HG02763 (cell line): ENCODE results near the gene TMEM272.

Experiments
- ATAC-seq: cut with Tn5 transposase; IDR thresholded peaks from one replicate; pipeline ENCODE4 v1.9.1; 2021; ENCODE audit warnings: mild to moderate bottlenecking, moderate library complexity; ENCODE audit not compliant: unreplicated experiment

TMEM272 gene

DNA sequence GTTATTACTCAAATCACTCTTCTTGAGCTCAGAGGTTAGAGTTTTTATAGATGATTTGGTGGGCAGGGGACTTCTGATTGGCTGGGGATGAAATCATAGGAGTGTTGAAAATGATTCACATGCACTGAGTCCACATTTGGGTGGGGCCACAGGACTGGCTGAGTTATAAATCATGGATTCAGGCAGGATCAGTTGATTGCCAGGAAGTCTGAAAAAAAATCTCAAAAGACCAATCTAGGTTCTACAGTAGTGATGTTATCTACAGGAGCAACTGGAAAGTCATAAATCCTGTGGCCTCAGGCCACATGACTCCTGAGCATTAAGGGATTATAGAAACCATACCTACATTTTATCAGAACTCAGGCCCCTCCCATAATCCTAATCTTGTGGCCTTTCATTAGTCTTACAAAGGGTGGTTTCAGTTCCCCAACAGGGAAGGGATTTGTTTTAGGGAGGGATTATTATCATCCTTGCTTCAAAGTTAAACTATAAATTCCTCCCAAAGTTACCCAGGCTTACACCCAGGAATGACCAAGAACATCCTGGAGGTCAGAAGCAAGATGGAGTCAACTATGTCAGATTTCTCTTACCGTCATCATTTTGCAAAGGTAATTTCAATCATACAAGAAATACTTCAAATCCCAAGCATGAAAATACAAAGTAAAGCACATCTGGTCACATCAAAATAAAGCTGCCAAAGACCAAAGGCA, 11.2 kb upstream of the TMEM272 start:
- ATAC-seq = no peak

DNA sequence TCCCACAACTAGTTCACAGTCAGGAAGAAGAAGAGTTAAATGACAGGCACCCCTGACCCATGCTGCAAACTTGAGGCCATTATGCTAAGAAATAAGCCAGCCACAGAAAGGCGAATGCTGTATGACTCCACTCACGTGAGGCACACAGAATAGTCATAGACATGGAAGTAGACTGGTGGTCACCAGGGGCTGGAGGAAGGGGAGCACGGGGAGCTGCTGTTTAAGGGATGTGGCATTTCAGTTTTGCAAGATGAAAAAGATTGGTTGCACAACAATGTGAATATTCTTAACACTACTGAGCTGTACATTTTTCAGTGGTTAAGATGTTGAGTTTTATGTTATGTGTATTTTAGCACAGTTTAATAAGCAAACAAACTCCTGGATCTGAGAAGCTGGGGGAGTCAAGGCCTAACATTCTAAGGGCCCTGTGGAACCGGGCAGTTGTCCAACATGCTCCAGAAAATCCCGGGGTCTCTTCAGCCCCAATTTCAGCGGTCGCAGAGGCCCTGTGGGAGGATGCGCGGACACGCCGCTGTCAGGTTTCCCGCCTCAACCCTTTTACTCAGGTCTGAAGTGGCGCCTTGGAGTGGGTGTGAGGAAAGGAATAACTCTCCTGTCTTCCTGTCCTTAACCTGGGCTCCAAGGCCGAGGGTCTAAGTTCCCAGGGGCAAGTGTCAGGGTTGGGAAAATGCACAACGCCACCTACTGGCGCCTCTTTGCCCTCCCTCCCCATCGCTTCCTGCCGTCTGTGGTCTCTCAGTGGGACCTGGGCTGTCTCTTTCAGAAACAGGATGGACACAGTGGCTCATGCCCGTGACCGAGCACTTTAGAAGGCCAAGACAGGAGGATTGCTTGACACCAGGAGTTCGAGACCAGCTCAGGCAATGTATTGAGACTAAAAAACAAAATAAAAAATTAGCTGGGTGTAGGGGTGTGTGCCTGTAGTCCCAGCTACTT, 4.4 kb upstream of the TMEM272 start:
- no peak for ATAC-seq

DNA sequence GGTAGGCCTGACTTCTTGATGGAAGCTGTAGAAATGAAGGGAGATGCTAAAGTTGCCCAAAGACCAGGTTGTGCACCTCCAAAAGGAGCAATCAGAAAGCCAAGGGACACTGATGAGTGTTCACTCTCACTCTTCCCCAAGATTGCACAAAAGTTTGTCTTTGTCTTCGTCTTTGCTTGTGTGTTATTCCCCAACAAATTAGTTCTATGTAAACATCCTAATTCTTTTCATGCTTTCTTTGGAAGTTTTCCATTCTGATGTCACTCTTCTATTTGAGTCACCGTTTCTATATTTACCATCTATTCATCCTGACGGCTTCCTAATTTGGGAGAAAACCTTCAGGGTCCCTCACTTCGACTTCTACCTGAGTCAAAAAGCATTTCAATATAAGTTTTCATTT, 3.7 kb upstream of the TMEM272 start:
- ATAC-seq = no peak

DNA sequence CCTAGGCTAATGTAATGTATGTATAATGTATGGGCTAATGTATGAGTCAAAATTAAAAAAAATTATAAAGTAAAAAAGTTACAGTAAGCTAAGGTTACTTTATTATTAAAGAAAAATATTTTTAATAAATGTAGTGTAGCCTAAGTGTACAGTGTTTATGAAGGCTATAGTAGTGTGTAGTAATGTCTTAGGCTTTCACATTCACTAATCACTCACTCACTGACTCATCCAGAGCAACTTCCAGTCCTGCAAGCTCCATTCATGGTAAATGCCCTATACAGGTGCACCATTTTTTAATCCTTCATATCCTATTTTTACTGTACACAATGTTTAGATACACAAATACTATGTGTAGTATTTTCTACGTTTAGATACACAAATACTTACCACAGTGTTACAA, 1.8 kb upstream of the TMEM272 start:
- no peak for ATAC-seq

DNA sequence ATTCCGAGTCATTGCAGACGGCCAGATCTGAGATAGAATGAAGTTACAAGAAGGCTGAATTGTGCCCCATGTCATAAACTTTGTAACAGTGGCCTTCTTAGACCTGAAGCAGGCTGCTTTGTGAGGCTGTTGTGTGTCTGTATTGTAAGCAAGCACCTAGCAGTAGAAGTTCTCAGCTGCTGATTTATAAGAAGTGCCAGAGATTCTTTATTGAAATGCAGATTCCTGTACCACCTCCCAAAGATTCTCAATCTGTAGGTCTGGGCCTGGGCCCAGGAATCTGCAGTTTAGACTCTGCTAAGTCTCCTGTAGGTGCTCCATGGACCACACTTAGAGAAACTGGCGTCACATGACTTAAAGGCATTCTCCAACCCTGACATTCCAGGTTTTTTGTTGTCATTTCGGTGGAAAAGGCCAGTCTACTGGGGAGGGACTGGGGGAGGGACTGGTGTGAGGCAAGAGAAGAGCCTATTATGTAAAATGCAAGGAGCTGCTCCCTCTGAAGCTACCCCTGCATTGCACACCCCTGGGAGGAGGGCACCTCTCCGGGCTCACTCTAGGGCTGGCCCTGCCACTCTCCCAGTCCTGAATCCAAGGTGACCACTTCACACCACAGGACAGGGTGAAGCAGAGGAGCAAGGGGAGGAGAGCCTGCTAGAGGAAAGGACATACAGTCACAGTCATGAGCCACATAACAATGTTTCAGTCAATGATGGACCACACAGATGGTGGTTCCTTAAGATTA, 769 bp upstream of the TMEM272 start:
- ATAC-seq = no peak

DNA sequence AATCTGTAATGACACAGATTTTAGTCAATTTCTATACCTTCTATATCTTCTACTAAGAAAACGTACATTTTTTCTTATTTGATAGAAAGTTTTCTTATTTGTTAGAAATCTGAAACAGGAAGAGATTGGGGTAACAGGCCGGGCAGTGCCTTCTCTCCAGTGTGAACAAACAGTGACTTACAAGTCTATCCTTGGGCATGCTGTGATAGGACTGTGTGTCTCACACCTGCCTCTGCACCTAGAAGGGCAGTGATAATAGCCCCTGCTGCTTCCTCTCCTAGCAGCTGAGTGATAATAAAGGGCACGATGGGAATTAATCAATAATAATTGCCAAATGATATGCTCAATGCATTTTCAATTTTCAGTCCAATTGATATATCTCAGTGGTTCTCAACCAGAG, 1.4 kb downstream of the TMEM272 start:
- ATAC-seq = no peak

DNA sequence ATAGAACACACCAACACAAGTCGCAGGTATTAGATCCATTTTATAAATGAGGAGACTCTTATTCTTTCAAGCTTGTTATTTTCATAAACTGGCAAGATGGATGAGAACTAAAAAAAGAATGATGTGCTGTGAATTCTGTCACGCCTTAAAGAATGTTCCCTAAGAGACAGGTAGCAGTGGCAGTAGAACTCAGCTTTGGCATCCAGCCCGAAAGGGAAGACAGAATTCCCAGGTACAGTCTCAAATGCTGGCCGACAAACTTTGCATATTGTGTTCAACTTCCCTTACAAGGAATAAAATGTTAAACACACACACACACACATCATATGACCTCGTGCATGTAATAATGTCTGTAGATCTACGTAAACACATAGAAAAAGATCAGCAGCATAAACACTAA, 3.2 kb downstream of the TMEM272 start:
- ATAC-seq = no peak

DNA sequence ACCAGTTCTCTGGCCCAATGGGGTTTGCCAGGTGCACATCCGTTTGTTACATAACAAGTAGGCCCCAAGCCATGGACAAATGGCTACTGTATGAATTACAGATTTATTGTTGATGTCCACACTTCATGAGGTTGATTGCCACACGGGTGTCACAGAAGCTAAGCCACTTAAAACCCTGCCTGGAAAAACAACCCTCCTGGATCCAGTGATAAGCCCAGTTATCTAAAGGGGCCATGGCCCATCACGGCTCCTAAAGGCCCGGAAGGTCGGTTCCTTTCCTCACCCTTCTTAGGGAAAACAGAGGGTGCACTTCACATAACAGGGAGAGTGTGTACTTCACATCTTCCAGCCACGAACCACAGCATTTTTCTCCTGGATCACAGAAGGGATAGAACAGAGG, 4.1 kb downstream of the TMEM272 start:
- ATAC-seq = no peak

DNA sequence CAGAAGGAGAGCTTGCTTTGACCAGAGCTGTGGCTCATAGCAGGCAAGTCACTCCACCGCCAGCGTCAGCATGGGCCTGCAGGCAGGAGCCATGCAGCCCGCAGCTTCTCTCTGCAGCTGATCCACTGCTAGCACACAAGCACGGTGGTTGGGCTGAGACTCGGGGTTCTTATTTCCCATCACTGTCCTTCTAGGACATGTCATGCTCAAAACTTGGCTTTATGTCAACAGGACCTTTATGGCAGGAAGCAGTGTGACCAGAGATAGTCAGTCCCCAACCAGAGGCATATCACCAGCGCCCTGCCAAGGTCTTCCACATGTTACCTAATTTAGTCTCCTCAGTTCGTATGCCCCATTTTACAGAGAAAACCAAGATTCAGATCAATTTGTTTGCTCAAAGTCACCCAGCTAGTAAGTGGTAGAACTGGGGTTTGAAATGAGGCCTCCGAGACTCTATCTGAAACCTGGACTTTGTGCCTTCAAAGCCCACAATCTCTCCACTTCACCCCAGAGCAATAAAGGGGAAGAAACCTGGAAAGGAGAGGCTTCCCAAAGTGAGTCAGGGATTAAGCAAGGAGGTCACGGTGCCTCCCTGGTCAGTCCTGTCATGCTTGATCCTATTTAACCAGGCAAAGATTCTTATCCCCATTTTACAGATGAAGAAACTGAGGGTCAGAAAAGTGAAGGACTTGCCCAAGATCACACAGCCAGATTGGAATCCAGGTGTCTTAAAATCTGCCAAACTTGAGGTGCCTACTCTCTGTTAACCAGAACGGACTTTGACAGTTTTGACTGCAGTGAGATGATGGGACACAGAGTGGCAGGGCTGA, 5.1 kb downstream of the TMEM272 start:
- ATAC-seq = no peak

DNA sequence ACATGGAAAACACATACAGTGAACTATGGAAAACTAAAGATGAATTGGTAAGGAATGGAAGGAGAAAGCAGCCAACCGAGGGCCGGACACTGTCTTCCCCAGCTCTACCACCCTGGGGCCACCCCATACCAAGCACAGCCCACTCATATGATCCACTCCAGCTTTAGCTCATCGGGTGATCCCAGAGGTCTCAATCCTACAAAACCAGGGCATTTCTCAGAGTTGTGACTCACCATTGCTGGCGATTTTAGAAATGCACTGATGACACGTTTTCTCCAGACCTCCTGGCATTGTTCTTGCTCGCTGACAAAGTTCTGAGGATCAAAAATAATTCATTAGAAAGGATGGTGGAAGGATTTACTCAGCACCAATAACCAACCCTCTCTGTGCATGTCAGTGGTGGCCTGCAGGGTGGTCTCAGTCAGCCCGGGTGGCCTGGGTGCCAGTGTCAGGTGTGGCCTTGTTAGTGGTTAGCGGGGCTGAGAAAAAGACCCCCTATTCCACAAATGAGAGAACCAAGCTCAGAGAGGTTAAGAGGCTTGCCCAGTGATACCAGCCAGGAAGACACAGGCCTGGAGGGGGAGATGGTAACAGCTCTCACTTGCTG, 6.6 kb downstream of the TMEM272 start:
- ATAC-seq = no peak

DNA sequence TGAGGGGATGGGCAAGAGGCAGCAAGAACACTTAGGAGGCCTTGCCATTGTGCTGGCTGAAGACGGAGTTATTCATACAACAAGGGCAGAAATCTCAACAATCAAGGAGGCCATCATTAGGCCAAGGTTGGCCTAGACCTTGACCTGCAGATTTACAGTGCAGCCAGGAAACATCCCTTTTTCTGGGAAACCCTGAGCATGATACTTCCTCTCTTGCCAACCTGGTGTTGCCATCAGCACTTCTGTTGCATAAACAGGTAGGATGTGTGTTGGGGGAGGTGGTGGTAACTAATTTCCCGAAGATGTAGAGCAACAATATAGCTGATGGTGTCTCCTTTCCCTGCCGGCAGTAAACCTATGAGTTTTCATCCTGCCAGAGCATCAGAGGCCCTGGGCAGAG, 8.0 kb downstream of the TMEM272 start:
- no peak for ATAC-seq

DNA sequence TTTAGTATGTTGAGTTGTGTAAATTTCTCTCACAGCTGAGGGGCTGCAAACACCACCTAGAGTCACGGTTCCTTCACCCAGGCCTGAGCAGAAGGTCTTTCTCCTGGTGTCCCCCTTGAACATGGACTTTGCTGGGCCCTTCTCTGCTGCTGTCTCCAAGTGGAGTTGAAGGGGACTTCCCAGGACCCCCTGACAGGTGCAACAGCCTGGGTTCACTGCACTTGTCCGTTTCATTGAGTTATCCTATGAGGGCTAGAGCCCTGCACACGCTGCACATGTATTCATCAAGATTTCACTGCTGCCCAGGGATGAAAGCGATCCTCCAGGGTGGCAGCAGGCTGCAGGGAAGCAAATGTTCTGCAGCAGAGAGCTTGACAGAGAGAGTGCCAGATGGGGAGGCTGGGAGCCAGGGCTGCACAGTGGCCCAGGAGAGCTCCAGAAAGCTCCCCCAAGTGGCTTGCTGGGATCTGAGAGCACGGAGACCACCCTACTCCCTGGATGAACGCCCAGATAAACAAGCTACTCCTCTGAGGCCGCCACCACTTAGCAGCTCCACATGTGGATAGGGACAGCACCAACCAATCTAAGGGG, 10.3 kb downstream of the TMEM272 start:
- ATAC-seq = no peak

DNA sequence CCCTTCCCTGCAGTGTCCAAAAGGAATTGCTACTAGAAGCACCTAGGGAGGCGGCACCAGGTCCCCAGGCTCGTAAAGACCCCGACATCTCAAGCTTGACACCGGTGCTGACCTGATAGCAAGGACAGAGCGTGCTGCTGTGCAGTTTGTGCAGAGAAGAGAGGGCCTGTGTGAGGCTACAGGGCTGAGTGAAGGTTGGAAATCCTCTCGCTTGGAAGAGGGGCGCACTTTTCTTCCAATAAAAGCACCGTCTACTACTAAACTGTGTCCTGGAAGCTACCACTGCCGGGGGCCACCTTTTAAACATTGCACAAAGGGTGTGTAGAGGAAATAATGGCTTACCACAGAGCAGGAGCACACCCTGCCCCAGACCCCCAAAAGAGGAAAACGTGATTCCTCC, 11.0 kb downstream of the TMEM272 start:
- no peak for ATAC-seq

DNA sequence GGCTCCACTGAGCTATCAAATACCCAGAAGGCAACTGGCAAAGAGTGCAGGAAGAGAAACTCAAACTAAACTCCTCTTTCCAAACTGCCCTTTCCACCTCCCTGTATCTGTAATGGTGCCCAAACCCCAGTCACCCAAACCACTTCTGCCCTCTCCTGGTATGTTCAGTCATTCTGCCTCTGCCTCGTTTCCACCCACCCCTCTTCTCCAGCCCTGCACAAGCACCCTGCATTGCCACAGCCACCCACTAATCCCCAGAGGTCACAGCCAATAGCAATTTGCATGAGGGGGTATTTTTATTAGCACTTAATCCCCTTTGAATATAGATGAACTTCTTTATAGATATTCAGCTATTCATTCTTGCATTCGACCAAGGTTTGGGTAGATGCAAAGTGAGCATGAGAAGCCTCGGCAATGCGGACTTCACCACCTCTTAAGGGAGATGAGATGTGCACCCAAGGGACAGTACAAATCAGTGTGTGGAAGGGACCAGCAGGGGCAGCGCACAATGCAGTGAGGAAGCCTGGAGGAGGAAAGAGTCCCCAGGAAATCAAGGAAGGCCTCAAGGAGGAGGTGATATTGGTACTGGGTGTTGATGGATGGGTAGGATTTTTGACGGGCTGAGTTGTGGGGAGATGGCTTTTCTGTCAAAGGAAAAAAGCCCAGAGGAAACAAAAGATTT, 12.4 kb downstream of the TMEM272 start:
- no peak for ATAC-seq

DNA sequence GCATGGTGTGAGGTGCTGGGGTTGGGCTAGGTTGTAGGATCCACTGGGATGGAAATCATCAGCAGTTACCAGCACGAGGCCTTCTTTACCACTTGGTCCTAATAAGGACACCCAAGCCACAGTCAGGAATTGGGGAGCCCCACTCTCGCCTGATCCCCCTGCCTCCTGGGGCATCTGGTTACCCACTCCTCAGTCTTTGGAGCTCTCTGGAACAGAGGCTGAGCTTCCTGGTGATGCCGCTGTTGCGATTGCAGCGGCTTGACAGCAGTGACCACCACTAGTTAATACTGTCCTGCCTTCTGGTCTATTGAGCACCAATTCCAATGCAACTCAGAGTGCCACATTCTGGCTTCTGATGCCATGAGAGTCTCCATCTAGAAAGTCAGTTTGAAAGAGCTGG, 13.5 kb downstream of the TMEM272 start:
- no peak for ATAC-seq

DNA sequence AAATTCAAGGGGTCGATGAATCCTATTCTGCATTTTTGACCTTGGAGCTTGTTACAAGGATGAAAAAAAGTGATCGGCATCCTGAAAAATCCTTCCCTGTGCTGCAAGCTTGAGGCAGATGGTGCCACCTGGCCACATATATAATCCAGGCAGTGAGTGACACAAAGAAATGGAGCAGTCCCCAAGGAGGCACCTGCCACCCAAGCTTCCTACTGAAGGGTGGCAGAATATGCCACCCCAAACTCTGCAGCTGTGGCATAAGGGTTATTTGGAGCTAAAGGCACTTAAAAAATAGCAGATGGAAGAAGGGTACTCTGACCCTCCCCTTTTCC, 15.4 kb downstream of the TMEM272 start:
- no peak for ATAC-seq

DNA sequence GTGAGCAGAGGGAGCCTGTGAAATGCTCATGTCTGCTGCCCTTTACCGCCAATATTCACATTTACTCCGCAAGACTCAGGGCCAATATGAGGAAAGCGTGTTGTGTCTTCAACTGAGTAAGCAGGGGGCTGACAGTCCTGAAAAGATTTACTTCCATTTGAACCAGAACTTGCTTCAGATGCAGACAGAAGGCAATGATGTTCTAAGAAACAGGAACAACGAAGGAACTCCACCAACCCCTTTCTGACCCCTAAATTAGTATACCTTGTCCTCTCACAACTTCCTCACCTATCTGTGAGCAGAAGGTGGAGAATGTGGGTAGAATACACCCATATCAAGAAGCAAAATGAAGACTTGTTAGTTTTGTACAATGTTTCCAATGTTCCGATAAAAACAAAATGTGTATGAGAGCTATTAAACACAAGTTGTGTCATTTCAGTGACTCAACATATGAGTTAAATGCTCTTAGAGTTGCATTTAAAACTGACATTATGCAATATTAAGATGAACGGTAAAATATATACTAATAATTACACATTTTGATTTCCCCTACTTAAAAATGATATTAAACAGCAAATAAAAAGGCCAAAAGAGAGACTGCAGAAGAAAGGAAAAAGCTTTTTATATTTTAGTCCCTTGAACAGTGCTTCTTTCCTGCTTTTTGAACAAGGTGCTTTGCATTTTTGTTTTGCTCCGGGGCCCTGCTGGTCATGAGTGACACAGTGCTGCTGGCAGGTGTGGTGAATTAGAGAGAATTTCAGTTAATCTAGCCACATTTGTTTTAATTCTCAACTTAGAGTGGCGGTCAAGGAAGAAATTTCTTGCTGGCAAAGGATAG, 16.0 kb downstream of the TMEM272 start:
- no peak for ATAC-seq

DNA sequence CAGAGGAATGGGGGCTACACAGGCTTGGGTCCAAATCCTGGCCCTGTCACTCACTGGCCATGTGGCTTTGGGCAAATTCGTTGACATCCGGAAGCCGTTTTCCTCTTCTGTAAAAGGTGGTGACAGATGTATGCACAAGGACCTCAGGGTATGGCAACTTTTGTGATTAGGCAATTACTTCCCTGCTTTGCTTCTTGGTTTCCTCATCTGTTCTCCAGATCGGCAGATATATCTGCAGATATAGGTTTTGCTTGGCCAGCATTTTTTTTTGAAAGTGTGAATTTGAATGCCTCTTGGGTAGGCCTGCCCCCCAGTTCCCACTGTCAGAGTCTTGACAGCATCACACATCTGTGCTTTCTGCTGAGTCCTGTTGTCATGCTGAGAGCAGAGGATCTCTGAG, 17.7 kb downstream of the TMEM272 start:
- no peak for ATAC-seq

DNA sequence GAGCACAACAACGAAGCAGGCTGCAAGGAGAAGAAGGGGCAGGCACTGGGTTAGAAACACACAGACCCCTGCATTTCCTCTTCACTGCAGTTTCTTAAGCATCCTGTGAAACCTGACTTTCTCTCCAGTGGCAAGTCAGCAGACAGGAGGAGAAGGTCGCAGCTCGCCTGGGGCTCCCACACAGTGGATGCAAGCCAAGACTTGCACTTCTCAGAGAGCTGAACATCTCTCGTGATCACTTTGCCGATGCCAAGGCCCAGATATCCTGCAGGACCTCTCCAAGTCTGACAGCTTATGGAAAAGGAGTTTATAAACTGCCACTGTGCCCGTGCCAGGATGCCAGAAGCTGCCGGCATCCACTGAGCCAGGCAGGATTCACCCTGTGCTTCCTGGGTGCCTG, 18.4 kb downstream of the TMEM272 start:
- ATAC-seq = no peak
